Mammary epithelial cell (primary cell): ENCODE results near the gene BRD4.

Experiments used
- CTCF ChIP-seq, 2 donors: IDR thresholded peaks in 1 of 2; conservative IDR thresholded peaks in 1 of 2; 2 replicates each; pipeline ENCODE4 v1.5.1; 2011 to 2012; ENCODE audit warnings: inconsistent platforms in 2 of 2, low read length in 2 of 2, mild to moderate bottlenecking in 2 of 2, control low read depth in 1 of 2, low read depth in 1 of 2; ENCODE audit not compliant: insufficient read depth in 1 of 2; ENCODE audit errors: extremely low read depth in 1 of 2
- EZH2 ChIP-seq: IDR thresholded peaks from 2 replicates; pipeline ENCODE4 v1.6.1; 2012; ENCODE audit warnings: low read length, inconsistent platforms, borderline replicate concordance

GRCh38 chr19:15358918-15359317, 26.6 kb upstream of the BRD4 start:
- no peak for TF ChIP-seq CTCF (conservative IDR thresholded peaks at IDR 0.05 in 1 of 2, IDR thresholded peaks at IDR 0.05 in 1 of 2; ENCODE audit: extremely low read depth in 1 of 2, insufficient read depth in 1 of 2, low read depth in 1 of 2, low read length in 2 of 2)
- no peak for TF ChIP-seq EZH2
